WTC11 (cell line): Measurements from ENCODE around the gene CARD14. TPM values are rescaled to one million over a fixed set of nuclear protein-coding genes. Genes with fewer than 3 reads are reported as not detected.

Experiments
- ATAC-seq: fragments of 200-7000 bp; cut with Tn5 transposase; 2 replicates; pipeline ENCODE4 v1.10.0; 2021; ENCODE audit warnings: mild to moderate bottlenecking, moderate library complexity
- CTCF ChIA-PET: fragments of 300-600 bp; sonication (Branson Sonifier 250); formaldehyde crosslinking; loops from one replicate; lab custom pipeline; 2021; ENCODE audit warnings: antibody characterized with exemption; lab: Charles Lee
- POLR2A ChIA-PET: fragments of 350-600 bp; sonication (Branson Sonifier 250); formaldehyde crosslinking; loops from one replicate; lab custom pipeline; 2021; ENCODE audit warnings: antibody characterized with exemption; lab: Charles Lee
- DNase-seq: peaks from one replicate; pipeline ENCODE4 v3.0.0; 2021; ENCODE audit warnings: low spot score
- H3K27ac Mint-ChIP-seq: 2 replicates; pipeline ENCODE4 v1.8.0; 2021; ENCODE audit warnings: mixed read lengths
- H3K27me3 Mint-ChIP-seq: 2 replicates; pipeline ENCODE4 v1.8.0; 2021; ENCODE audit warnings: low read depth, mild to moderate bottlenecking, moderate library complexity, mixed read lengths
- H3K36me3 Mint-ChIP-seq: 2 replicates; pipeline ENCODE4 v1.8.0; 2021; ENCODE audit warnings: mixed read lengths
- H3K4me1 Mint-ChIP-seq: 2 replicates; pipeline ENCODE4 v1.8.0; 2022; ENCODE audit warnings: mixed read lengths
- H3K4me3 Mint-ChIP-seq: 2 replicates; pipeline ENCODE4 v1.8.0; 2021; ENCODE audit warnings: mild to moderate bottlenecking, moderate library complexity, mixed read lengths
- H3K9me3 Mint-ChIP-seq: 2 replicates; pipeline ENCODE4 v1.8.0; 2021; ENCODE audit warnings: mixed read lengths
- AFF4 ChIP-seq: sonication (generic); formaldehyde crosslinking; IDR thresholded peaks from 2 replicates; pipeline ENCODE4 v1.8.1; 2023; ENCODE audit warnings: mild to moderate bottlenecking, missing genetic modification reagents, borderline replicate concordance
- ATF1 ChIP-seq: sonication (generic); formaldehyde crosslinking; IDR thresholded peaks from 2 replicates; pipeline ENCODE4 v1.8.1; 2023; ENCODE audit warnings: mild to moderate bottlenecking, moderate library complexity, missing genetic modification reagents
- CDX4 ChIP-seq: fragments of 250-450 bp; sonication (Bioruptor Pico); IDR thresholded peaks from 2 replicates; pipeline ENCODE4 v1.9.0; 2021; ENCODE audit warnings: moderate library complexity, mild to moderate bottlenecking, inconsistent platforms, borderline replicate concordance
- CREB1 ChIP-seq: sonication (generic); formaldehyde crosslinking; IDR thresholded peaks from 2 replicates; pipeline ENCODE4 v1.8.0; 2023; ENCODE audit warnings: mild to moderate bottlenecking, missing genetic modification reagents
- FOXK1 ChIP-seq: sonication (generic); formaldehyde crosslinking; IDR thresholded peaks from 2 replicates; pipeline ENCODE4 v1.8.0; 2022; ENCODE audit warnings: mild to moderate bottlenecking, moderate library complexity, missing genetic modification reagents
- FOXP4 ChIP-seq: sonication (generic); formaldehyde crosslinking; IDR thresholded peaks from 2 replicates; pipeline ENCODE4 v1.8.0; 2022; ENCODE audit warnings: mild to moderate bottlenecking, missing genetic modification reagents
- HMGA2 ChIP-seq: fragments of 250-450 bp; sonication (Bioruptor Pico); IDR thresholded peaks from 2 replicates; pipeline ENCODE4 v1.4.0; 2021; ENCODE audit warnings: mild to moderate bottlenecking, moderate library complexity
- IRF2 ChIP-seq: sonication (generic); formaldehyde crosslinking; IDR thresholded peaks from 2 replicates; pipeline ENCODE4 v1.8.0; 2022; ENCODE audit warnings: low read depth, missing genetic modification reagents, borderline replicate concordance
- JAZF1 ChIP-seq: fragments of 250-450 bp; sonication (Bioruptor Pico); IDR thresholded peaks from 2 replicates; pipeline ENCODE4 v1.9.0; 2021; ENCODE audit warnings: moderate library complexity, mild to moderate bottlenecking, inconsistent platforms
- MLX ChIP-seq: sonication (generic); formaldehyde crosslinking; IDR thresholded peaks from 2 replicates; pipeline ENCODE4 v1.8.1; 2023; ENCODE audit warnings: mild to moderate bottlenecking, missing genetic modification reagents, moderate library complexity
- NFATC4 ChIP-seq: fragments of 250-450 bp; sonication (Bioruptor Pico); IDR thresholded peaks from 2 replicates; pipeline ENCODE4 v1.9.0; 2021; ENCODE audit warnings: mild to moderate bottlenecking
- NR1H2 ChIP-seq: sonication (generic); formaldehyde crosslinking; IDR thresholded peaks from 2 replicates; pipeline ENCODE4 v1.9.0; 2021; ENCODE audit warnings: mild to moderate bottlenecking, moderate library complexity, missing genetic modification reagents
- SP1 ChIP-seq: sonication (generic); formaldehyde crosslinking; conservative IDR thresholded peaks from 2 replicates; pipeline ENCODE4 v1.8.1; 2022; ENCODE audit warnings: missing genetic modification reagents
- TEAD1 ChIP-seq: sonication (generic); formaldehyde crosslinking; IDR thresholded peaks from 2 replicates; pipeline ENCODE4 v1.8.0; 2022; ENCODE audit warnings: mild to moderate bottlenecking, missing genetic modification reagents
- ZBTB43 ChIP-seq: sonication (generic); formaldehyde crosslinking; IDR thresholded peaks from 2 replicates; pipeline ENCODE4 v1.8.1; 2023; ENCODE audit warnings: mild to moderate bottlenecking, missing genetic modification reagents
- ZMAT4 ChIP-seq: fragments of 250-450 bp; sonication (Bioruptor Pico); IDR thresholded peaks from 2 replicates; pipeline ENCODE4 v1.9.0; 2021; ENCODE audit warnings: mild to moderate bottlenecking
- ZNF512 ChIP-seq: sonication (generic); formaldehyde crosslinking; IDR thresholded peaks from 2 replicates; pipeline ENCODE4 v1.8.1; 2022; ENCODE audit warnings: missing genetic modification reagents, borderline replicate concordance
- ZSCAN18 ChIP-seq: fragments of 250-450 bp; sonication (Bioruptor Pico); IDR thresholded peaks from 2 replicates; pipeline ENCODE4 v2.1.2; 2022; ENCODE audit warnings: mild to moderate bottlenecking, moderate library complexity
- total RNA-seq: library from RNA; stranded (reverse); gene quantifications from 3 replicates; pipeline ENCODE4 v1.2.3, GENCODE V29; 2021

Gene CARD14
- total RNA-seq, 1 experiment from 2014 or later: 0.83 TPM

GRCh38 chr17:80244871-80245509 lies 75.2 kb downstream of the CARD14 start (continued):
- TF ChIP-seq AFF4: no peak
- TF ChIP-seq JAZF1 (CRISPR knock-in tag): no peak
- TF ChIP-seq FOXK1 (CRISPR knock-in tag): no peak
- TF ChIP-seq ZBTB43 (CRISPR knock-in tag): no peak
- TF ChIP-seq MLX (CRISPR knock-in tag): no peak
- no peak for TF ChIP-seq IRF2
- TF ChIP-seq NR1H2: no peak
- TF ChIP-seq NFATC4 (CRISPR knock-in tag): no peak
- no peak for TF ChIP-seq ZMAT4 (CRISPR knock-in tag)

GRCh38 chr17:80245566-80246265 lies 75.9 kb downstream of the CARD14 start:
- H3K36me3 Mint-ChIP-seq: peaks cover 28% of the 10 kb centered on the region
- H3K27ac Mint-ChIP-seq: peak overlapping the region; percentile 92
- ChIA-PET POLR2A (no interaction called here), CTCF (no interaction called here)
- H3K27me3 Mint-ChIP-seq: no peaks in the 10 kb centered on the region
- no peak for DNase-seq
- H3K9me3 Mint-ChIP-seq: no peaks in the 10 kb centered on the region
- no peak for ATAC-seq
- no peaks in the 10 kb centered on the region for H3K4me1 Mint-ChIP-seq
- H3K4me3 Mint-ChIP-seq: no peak overlapping the region
- no peak for TF ChIP-seq ZNF512 (CRISPR knock-in tag)
- TF ChIP-seq ATF1 (CRISPR knock-in tag): no peak
- TF ChIP-seq FOXP4 (CRISPR knock-in tag): no peak
- no peak for TF ChIP-seq ZMAT4 (CRISPR knock-in tag)
- no peak for TF ChIP-seq TEAD1
- TF ChIP-seq CDX4: no peak
- TF ChIP-seq HMGA2: no peak
- TF ChIP-seq AFF4: no peak
- no peak for TF ChIP-seq CREB1 (CRISPR knock-in tag)
- TF ChIP-seq SP1 (CRISPR knock-in tag): no peak
- TF ChIP-seq ZSCAN18 (CRISPR knock-in tag): no peak
